ENCODE measurements around the gene PIK3R2.

GRCh38 chr19:18135712-18136584 is 17.0 kb upstream of the PIK3R2 start:
- TF ChIP-seq CTCF (IDR thresholded peaks at IDR 0.05; ENCODE audit: insufficient read depth, low read length, poor library complexity, severe bottlenecking) (no peak), EZH2phosphoT487 (conservative IDR thresholded peaks at IDR 0.05; ENCODE audit: low read length) (no peak)

Measured in SU-DHL-6 (cell line).